Measurements from ENCODE around the gene GFM1. TPM values are rescaled to one million over a fixed set of nuclear protein-coding genes. Genes with fewer than 3 reads are reported as not detected.

GFM1 gene
- total RNA-seq, 2 experiments from 2014 or later, result 38.1 to 40.7 TPM

GRCh38 chr3:158659454-158660237 is 15.3 kb downstream of the GFM1 start:
- H3K4me1 Mint-ChIP-seq, result peaks cover 10% of the 10 kb centered on the region
- no peaks in the 10 kb centered on the region for H3K27me3 Mint-ChIP-seq
- ChIA-PET POLR2A (interaction anchor here (1.7 kb wide), 1 partner anchor 15 kb away, joined by 4 read pairs; the partner anchor contains the start of gene GFM1), CTCF (interaction anchor here (1.2 to 4.0 kb wide), 12 partner anchors 11 to 142 kb away, joined by 3 to 32 read pairs (median 4); partner anchors contain the start of genes GFM1, LXN, MFSD1 and MLF1)
- H3K9me3 Mint-ChIP-seq, result no peaks in the 10 kb centered on the region
- peak; percentile 71 for DNase-seq
- H3K4me3 Mint-ChIP-seq, result no peak overlapping the region
- no peak overlapping the region for H3K27ac Mint-ChIP-seq
- H3K36me3 Mint-ChIP-seq (ENCODE audit: low read depth), result peaks cover 23% of the 10 kb centered on the region

- no peak for DNase-seq
- Mint-ChIP-seq H3K9me3 (no peaks in the 10 kb centered on the region), H3K4me3 (no peak overlapping the region), H3K4me1 (peaks cover 10% of the 10 kb centered on the region), H3K27ac (no peak overlapping the region), H3K36me3 (ENCODE audit: low read depth) (peaks cover 26% of the 10 kb centered on the region), H3K27me3 (no peaks in the 10 kb centered on the region)
- POLR2A ChIA-PET, result no interaction called here
- CTCF ChIA-PET, result interaction anchor here (2.3 to 4.0 kb wide), 3 partner anchors 10 to 16 kb away, joined by 6 to 32 read pairs (median 17); partner anchors contain the start of genes GFM1 and LXN
These were observed 16.4 kb downstream of the GFM1 start for GRCh38 chr3:158660711-158661110.

GRCh38 chr3:158663246-158663645 is 18.9 kb downstream of the GFM1 start:
- ChIA-PET POLR2A (no interaction called here), CTCF (no interaction called here)
- DNase-seq, result no peak
- Mint-ChIP-seq H3K4me3 (no peak overlapping the region), H3K36me3 (ENCODE audit: low read depth) (peaks cover 25% of the 10 kb centered on the region), H3K27me3 (no peaks in the 10 kb centered on the region), H3K4me1 (peaks cover 10% of the 10 kb centered on the region), H3K9me3 (no peaks in the 10 kb centered on the region), H3K27ac (no peak overlapping the region)

- ChIA-PET POLR2A (no interaction called here), CTCF (interaction anchor here (1.5 kb wide), 1 partner anchor 19 kb away, joined by 5 read pairs; the partner anchor contains the start of gene GFM1)
- no peaks in the 10 kb centered on the region for H3K27me3 Mint-ChIP-seq
These were observed 19.5 kb downstream of the GFM1 start for GRCh38 chr3:158663832-158664231.

GRCh38 chr3:158666416-158666815 is 22.1 kb downstream of the GFM1 start:
- Mint-ChIP-seq H3K36me3 (ENCODE audit: low read depth) (peaks cover 37% of the 10 kb centered on the region), H3K27ac (no peak overlapping the region), H3K4me3 (no peak overlapping the region), H3K9me3 (no peaks in the 10 kb centered on the region), H3K4me1 (peaks cover 11% of the 10 kb centered on the region), H3K27me3 (no peaks in the 10 kb centered on the region)
- CTCF ChIA-PET, result no interaction called here
- DNase-seq, result no peak
- POLR2A ChIA-PET, result no interaction called here

More at GRCh38 chr3:158663832-158664231, 19.5 kb downstream of the GFM1 start:
- peaks cover 31% of the 10 kb centered on the region for H3K36me3 Mint-ChIP-seq (ENCODE audit: low read depth)
- no peak overlapping the region for H3K27ac Mint-ChIP-seq
- no peak for DNase-seq
- peaks cover 8% of the 10 kb centered on the region for H3K4me1 Mint-ChIP-seq
- no peaks in the 10 kb centered on the region for H3K9me3 Mint-ChIP-seq
- H3K4me3 Mint-ChIP-seq, result no peak overlapping the region

GRCh38 chr3:158668506-158668905 is 24.2 kb downstream of the GFM1 start:
- no peak overlapping the region for H3K4me3 Mint-ChIP-seq
- POLR2A ChIA-PET, result no interaction called here

GRCh38 chr3:158671821-158672214 is 27.5 kb downstream of the GFM1 start:
- Mint-ChIP-seq H3K4me3 (peak overlapping the region; percentile 91), H3K4me1 (peaks cover 28% of the 10 kb centered on the region), H3K27me3 (no peaks in the 10 kb centered on the region), H3K9me3 (no peaks in the 10 kb centered on the region), H3K27ac (peak overlapping the region; percentile 95), H3K36me3 (ENCODE audit: low read depth) (peaks cover 26% of the 10 kb centered on the region)
- DNase-seq, result no peak
- ChIA-PET POLR2A (no interaction called here), CTCF (interaction anchor here (0.8 to 1.7 kb wide), 4 partner anchors 11 to 1697 kb away, joined by 3 to 17 read pairs (median 4); no protein-coding TSS in a partner anchor)

More at GRCh38 chr3:158668506-158668905, 24.2 kb downstream of the GFM1 start:
- no peak overlapping the region for H3K27ac Mint-ChIP-seq
- no peaks in the 10 kb centered on the region for H3K9me3 Mint-ChIP-seq
- peaks cover 37% of the 10 kb centered on the region for H3K36me3 Mint-ChIP-seq (ENCODE audit: low read depth)
- no peaks in the 10 kb centered on the region for H3K27me3 Mint-ChIP-seq
- no peak for DNase-seq
- peaks cover 26% of the 10 kb centered on the region for H3K4me1 Mint-ChIP-seq
- CTCF ChIA-PET, result interaction anchor here (1.4 kb wide), 1 partner anchor 24 kb away, joined by 3 read pairs; the partner anchor contains the start of gene GFM1

- DNase-seq, result peak; percentile 89
- Mint-ChIP-seq H3K9me3 (no peaks in the 10 kb centered on the region), H3K4me1 (peaks cover 28% of the 10 kb centered on the region), H3K27ac (peak within 1 kb of the TSS; percentile 95), H3K4me3 (peak within 1 kb of the TSS; percentile 91), H3K27me3 (no peaks in the 10 kb centered on the region), H3K36me3 (ENCODE audit: low read depth) (peaks cover 29% of the 10 kb centered on the region)
- CTCF ChIA-PET, result interaction anchor here (1.0 to 1.7 kb wide), 3 partner anchors 11 to 51 kb away, joined by 3 to 17 read pairs (median 4); no protein-coding TSS in a partner anchor
- POLR2A ChIA-PET, result interaction anchor here (0.6 kb wide), 1 partner anchor 157 kb away, joined by 5 read pairs; no protein-coding TSS in a partner anchor
These were observed 28.2 kb downstream of the GFM1 start, which contains the start of gene LXN for GRCh38 chr3:158672215-158673176. TSS of gene LXN (minus strand) at chr3:158672648. CDS start at chr3:158672478, 170 bp downstream.

- H3K4me1 Mint-ChIP-seq, result peaks cover 2% of the 10 kb centered on the region
- H3K9me3 Mint-ChIP-seq, result no peaks in the 10 kb centered on the region
- ChIA-PET POLR2A (no interaction called here), CTCF (interaction anchor here (1.2 to 1.4 kb wide), 2 partner anchors 19 to 22 kb away, joined by 3 to 6 read pairs; no protein-coding TSS in a partner anchor)
- no peaks in the 10 kb centered on the region for H3K27me3 Mint-ChIP-seq
- H3K36me3 Mint-ChIP-seq (ENCODE audit: low read depth), result peaks cover 4% of the 10 kb centered on the region
- no peak for DNase-seq
- no peak overlapping the region for H3K27ac Mint-ChIP-seq
- H3K4me3 Mint-ChIP-seq, result no peak overlapping the region
These were observed 34.4 kb downstream of the GFM1 start for GRCh38 chr3:158678687-158679086.

GRCh38 chr3:158679547-158680000 is 35.2 kb downstream of the GFM1 start:
- no peaks in the 10 kb centered on the region for H3K4me1 Mint-ChIP-seq
- no peak for DNase-seq
- ChIA-PET CTCF (interaction anchor here (0.6 to 1.4 kb wide), 4 partner anchors 20 to 1563 kb away, joined by 3 to 6 read pairs (median 3); no protein-coding TSS in a partner anchor), POLR2A (no interaction called here)
- H3K36me3 Mint-ChIP-seq (ENCODE audit: low read depth), result peaks cover 7% of the 10 kb centered on the region
- H3K27ac Mint-ChIP-seq, result no peak overlapping the region
- H3K9me3 Mint-ChIP-seq, result no peaks in the 10 kb centered on the region
- H3K4me3 Mint-ChIP-seq, result no peak overlapping the region
- no peaks in the 10 kb centered on the region for H3K27me3 Mint-ChIP-seq

GRCh38 chr3:158680861-158681260 is 36.5 kb downstream of the GFM1 start:
- H3K4me1 Mint-ChIP-seq, result no peaks in the 10 kb centered on the region
- no peaks in the 10 kb centered on the region for H3K9me3 Mint-ChIP-seq
- no peak for DNase-seq
- H3K27ac Mint-ChIP-seq, result no peak overlapping the region
- H3K36me3 Mint-ChIP-seq (ENCODE audit: low read depth), result peaks cover 11% of the 10 kb centered on the region
- no peak overlapping the region for H3K4me3 Mint-ChIP-seq
- POLR2A ChIA-PET, result no interaction called here
- no peaks in the 10 kb centered on the region for H3K27me3 Mint-ChIP-seq
- CTCF ChIA-PET, result no interaction called here

- CTCF ChIA-PET, result interaction anchor here (0.6 to 1.1 kb wide), 2 partner anchors 11 to 1111 kb away, joined by 3 to 4 read pairs; partner anchors contain the start of gene LXN
- Mint-ChIP-seq H3K27me3 (no peaks in the 10 kb centered on the region), H3K4me3 (no peak overlapping the region), H3K36me3 (ENCODE audit: low read depth) (peaks cover 8% of the 10 kb centered on the region), H3K27ac (no peak overlapping the region), H3K9me3 (no peaks in the 10 kb centered on the region), H3K4me1 (no peaks in the 10 kb centered on the region)
- no peak for DNase-seq
- POLR2A ChIA-PET, result no interaction called here
These were observed 39.1 kb downstream of the GFM1 start for GRCh38 chr3:158683230-158683962.

All from activated CD4-positive, alpha-beta T cell treated with anti-CD3 and anti-CD28 coated beads, Interleukin-2, amount 10 ng/mL, durations not matched to agents 7 days and 5 days (primary cell).